Ascending aorta (tissue), 2 donors: ENCODE data around the gene RAB41. TPM values are rescaled to one million over a fixed set of nuclear protein-coding genes. Genes with fewer than 3 reads are reported as not detected.
"Not testable (repeated sequence)": the region's sequence is repeated elsewhere in the genome, so short reads cannot be mapped to it uniquely, and the experiment has no call there.

Experiments used
- DNase-seq, 2 donors: peaks; one replicate each; pipeline ENCODE4 v3.0.0-alpha.2; 2019; ENCODE audit warnings: low spot score in 2 of 2
- H3K27ac ChIP-seq, 2 donors: fragments of 200-600 bp; sonication (generic); one replicate each; pipeline ENCODE4 v1.5.1; 2016 to 2017; ENCODE audit warnings: mild to moderate bottlenecking in 1 of 2
- H3K27me3 ChIP-seq: fragments of 200-600 bp; sonication (generic); one replicate; pipeline ENCODE4 v1.5.1; 2017
- H3K36me3 ChIP-seq, 2 donors: fragments of 200-600 bp; sonication (generic); one replicate each; pipeline ENCODE4 v1.5.1; 2016
- H3K4me1 ChIP-seq, 2 donors: fragments of 200-600 bp; sonication (generic); one replicate each; pipeline ENCODE4 v1.5.1; 2016 to 2017; ENCODE audit warnings: mild to moderate bottlenecking in 1 of 2
- H3K4me3 ChIP-seq, 2 donors: fragments of 200-600 bp; sonication (generic); one replicate each; pipeline ENCODE4 v1.5.1; 2016 to 2017; ENCODE audit warnings: mild to moderate bottlenecking in 1 of 2
- H3K9me3 ChIP-seq, 2 donors: fragments of 200-600 bp; sonication (generic); one replicate each; pipeline ENCODE4 v1.5.1; 2016
- intact Hi-C: fragments of 100-400 bp; cut with DNase I; formaldehyde crosslinking; loops from one replicate; pipeline ENCODE4 v1.15.1; 2023
- total RNA-seq: library from RNA; depleted of rRNA; stranded (reverse); fragments of >200 nt; gene quantifications from one replicate; pipeline ENCODE4 v1.1.0, GENCODE V29; 2016
- TF ChIP-seq, protein P1 (sequence below), 3 experiments: fragments of 200-600 bp in 2 of 3; fragments of 450-650 bp in 1 of 3; sonication (generic) in 2 of 3; IDR thresholded peaks; one replicate each; pipeline ENCODE4 v1.5.1; 2016 to 2019; ENCODE audit warnings: antibody characterized with exemption in 3 of 3, mild to moderate bottlenecking in 1 of 3, moderate library complexity in 1 of 3

Gene RAB41
- total RNA-seq = not detected

DNA sequence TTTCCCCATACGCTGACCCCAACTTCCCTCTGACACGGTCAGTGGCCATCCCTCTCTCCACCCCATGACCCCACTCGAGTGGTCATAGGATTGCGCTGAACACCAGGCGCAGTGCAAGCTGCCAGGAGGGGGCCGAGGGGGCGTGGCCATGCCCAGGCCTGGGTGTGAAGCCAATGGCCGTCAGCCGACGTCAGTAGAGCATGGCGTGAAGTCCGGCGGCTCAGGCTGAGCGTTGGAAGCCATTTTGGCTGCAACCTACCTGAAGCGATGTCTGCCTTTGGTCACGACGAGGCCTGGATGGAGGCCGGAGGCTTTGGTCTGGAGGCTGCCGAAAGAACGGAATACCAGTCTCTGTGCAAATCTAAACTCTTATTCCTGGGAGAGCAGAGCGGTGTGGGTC lies at the start of gene RAB41:
TSS of gene RAB41 (plus strand) at position 222 of the 400 bp plus-strand sequence. CDS start at position 268, 46 bp downstream.
- Histone ChIP-seq H3K4me3 (no peak within 1 kb of the TSS), H3K27me3 (no peaks in the 10 kb centered on the region), H3K9me3 (no peaks in the 10 kb centered on the region), H3K4me1 (no peaks in the 10 kb centered on the region), H3K36me3 (no peaks in the 10 kb centered on the region), H3K27ac (no peak within 1 kb of the TSS)
- TF ChIP-seq, protein P1, sequence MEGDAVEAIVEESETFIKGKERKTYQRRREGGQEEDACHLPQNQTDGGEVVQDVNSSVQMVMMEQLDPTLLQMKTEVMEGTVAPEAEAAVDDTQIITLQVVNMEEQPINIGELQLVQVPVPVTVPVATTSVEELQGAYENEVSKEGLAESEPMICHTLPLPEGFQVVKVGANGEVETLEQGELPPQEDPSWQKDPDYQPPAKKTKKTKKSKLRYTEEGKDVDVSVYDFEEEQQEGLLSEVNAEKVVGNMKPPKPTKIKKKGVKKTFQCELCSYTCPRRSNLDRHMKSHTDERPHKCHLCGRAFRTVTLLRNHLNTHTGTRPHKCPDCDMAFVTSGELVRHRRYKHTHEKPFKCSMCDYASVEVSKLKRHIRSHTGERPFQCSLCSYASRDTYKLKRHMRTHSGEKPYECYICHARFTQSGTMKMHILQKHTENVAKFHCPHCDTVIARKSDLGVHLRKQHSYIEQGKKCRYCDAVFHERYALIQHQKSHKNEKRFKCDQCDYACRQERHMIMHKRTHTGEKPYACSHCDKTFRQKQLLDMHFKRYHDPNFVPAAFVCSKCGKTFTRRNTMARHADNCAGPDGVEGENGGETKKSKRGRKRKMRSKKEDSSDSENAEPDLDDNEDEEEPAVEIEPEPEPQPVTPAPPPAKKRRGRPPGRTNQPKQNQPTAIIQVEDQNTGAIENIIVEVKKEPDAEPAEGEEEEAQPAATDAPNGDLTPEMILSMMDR (IDR thresholded peaks at IDR 0.05) = no peak
- intact Hi-C loops = no loop called here
- no peak for DNase-seq

DNA sequence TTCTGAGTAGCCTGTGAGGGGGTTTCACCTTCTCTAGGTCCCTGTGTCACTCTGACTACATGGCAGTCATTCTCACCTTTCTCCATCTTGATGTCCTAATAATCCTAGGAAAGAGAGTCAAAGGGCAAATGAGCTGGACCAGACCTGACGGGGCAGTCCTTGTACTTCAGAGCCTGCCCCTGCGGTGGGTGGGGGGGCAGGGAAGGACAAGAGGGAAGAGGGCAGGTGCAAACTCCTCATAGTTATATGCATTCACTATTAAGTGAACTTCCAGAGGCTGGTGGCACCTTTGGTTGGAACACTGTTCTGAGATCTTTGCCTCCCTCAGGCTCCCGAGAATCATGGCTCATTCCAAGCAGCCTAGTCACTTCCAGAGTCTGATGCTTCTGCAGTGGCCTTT lies 47.6 kb upstream of the RAB41 start, which contains the start of gene AWAT1:
TSS of gene AWAT1 (plus strand) at position 301 of the 400 bp plus-strand sequence. CDS start at position 342, 41 bp downstream.
- H3K4me1 ChIP-seq = no peaks in the 10 kb centered on the region
- H3K27me3 ChIP-seq = no peaks in the 10 kb centered on the region
- TF ChIP-seq, protein P1 (IDR thresholded peaks at IDR 0.05) = no peak
- no peak within 1 kb of the TSS for H3K27ac ChIP-seq
- H3K4me3 ChIP-seq = no peak within 1 kb of the TSS
- intact Hi-C loops = no loop called here
- DNase-seq = no peak
- no peaks in the 10 kb centered on the region for H3K36me3 ChIP-seq
- H3K9me3 ChIP-seq = no peaks in the 10 kb centered on the region

DNA sequence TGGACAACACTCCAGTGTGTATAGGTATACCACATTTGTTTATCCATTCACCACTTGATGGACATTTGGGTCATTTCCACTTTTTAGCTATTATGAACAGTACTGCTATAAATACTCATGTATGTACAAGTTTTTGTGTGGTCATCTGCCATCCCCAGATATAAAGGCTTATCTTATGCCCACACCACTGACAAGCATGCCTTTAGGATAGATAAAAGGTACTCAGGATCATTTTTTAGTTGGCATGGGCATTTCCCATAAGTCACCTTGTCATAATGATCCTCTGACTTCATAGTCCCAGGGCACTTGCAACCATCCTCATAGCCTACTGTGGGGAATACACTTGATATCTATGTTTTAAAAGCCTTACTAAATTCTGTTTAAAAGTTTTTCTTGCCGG lies 41.2 kb upstream of the RAB41 start:
- Histone ChIP-seq H3K36me3 (no peaks in the 10 kb centered on the region), H3K27ac (no peak overlapping the region), H3K4me1 (no peaks in the 10 kb centered on the region), H3K27me3 (no peaks in the 10 kb centered on the region), H3K4me3 (no peak overlapping the region), H3K9me3 (no peaks in the 10 kb centered on the region)
- no peak for DNase-seq
- TF ChIP-seq, protein P1 (IDR thresholded peaks at IDR 0.05) = no peak
- intact Hi-C loops = no loop called here

DNA sequence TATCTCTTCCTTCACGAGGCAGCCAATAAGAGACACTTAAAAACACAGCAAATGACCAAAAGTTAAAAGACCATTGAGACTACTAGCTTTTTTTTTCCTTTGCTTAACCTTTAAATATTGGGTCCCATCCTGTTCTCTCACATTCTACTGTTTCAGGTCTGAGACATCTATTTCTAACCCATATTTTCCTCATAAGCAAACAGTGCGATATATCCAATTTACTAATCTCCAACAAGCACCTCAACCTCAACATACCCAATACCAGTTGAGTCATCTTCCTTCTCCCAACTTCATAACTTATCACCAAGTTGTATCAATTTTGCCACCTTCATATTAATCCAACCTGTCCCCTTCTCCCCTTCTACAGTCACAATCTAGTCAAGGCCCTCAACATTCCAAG lies 40.5 kb upstream of the RAB41 start:
- TF ChIP-seq, protein P1 (IDR thresholded peaks at IDR 0.05) = no peak
- DNase-seq = no peak
- no peak overlapping the region for H3K27ac ChIP-seq
- intact Hi-C loops = no loop called here
- no peaks in the 10 kb centered on the region for H3K27me3 ChIP-seq
- H3K36me3 ChIP-seq = no peaks in the 10 kb centered on the region
- no peak overlapping the region for H3K4me3 ChIP-seq
- no peaks in the 10 kb centered on the region for H3K4me1 ChIP-seq
- H3K9me3 ChIP-seq = no peaks in the 10 kb centered on the region

DNA sequence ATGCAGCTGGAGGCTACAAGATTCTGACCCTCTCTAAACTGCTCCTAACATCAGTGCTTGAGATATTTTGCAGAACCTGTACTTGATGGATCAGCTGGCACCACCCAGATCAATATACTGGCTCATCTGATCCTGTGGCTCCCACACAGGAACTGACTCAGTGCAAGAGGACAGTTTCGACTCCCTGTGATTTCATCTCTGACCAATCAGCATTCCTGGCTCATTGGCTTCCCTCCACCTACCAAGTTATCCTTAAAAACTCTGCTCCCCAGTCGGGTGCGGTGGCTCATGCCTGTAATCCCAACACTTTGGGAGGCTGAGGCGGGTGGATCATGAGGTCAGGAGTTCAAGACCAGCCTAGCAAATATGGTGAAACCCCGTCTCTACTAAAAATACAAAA lies 38.4 kb upstream of the RAB41 start:
- H3K36me3 ChIP-seq, DNase-seq, H3K27ac ChIP-seq, H3K4me3 ChIP-seq, H3K27me3 ChIP-seq, H3K4me1 ChIP-seq, intact Hi-C loops, H3K9me3 ChIP-seq: not testable (repeated sequence)

DNA sequence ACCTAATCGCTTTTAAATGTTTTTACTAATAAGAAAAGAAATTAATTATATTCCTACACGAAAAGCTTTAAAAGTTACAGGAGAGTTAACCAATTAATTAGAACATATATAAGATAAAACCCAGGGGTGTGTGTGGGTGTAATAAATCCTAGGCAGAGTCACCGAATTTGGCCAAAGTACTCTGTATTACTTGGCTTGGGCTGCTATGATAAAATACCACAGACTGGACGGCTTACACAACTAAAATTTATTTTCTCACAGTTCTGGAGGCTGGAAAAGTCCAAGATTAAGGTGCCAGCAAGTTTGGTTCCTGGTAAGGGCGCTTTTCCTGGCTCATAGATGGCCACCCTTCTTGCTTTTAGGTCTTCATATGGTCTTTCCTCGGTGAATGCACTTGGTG lies 37.1 kb upstream of the RAB41 start:
- Histone ChIP-seq H3K27ac (no peak overlapping the region), H3K4me3 (no peak overlapping the region), H3K36me3 (no peaks in the 10 kb centered on the region), H3K9me3 (no peaks in the 10 kb centered on the region), H3K4me1 (no peaks in the 10 kb centered on the region), H3K27me3 (no peaks in the 10 kb centered on the region)
- intact Hi-C loops = no loop called here
- DNase-seq = no peak
- TF ChIP-seq, protein P1 (IDR thresholded peaks at IDR 0.05) = no peak
